CD14-positive monocyte (primary cell): Measurements from ENCODE around the gene EMILIN1. TPM values are rescaled to one million over a fixed set of nuclear protein-coding genes. Genes with fewer than 3 reads are reported as not detected.

Source experiments
- DNase-seq, 3 donors: peaks; one replicate each; pipeline ENCODE4 v3.0.0-alpha.2; 2011 to 2022
- H2AFZ ChIP-seq: 2 replicates; pipeline ENCODE4 v1.6.0; 2012; ENCODE audit warnings: mild to moderate bottlenecking, low read depth, low read length, inconsistent platforms; ENCODE audit not compliant: insufficient read depth, poor library complexity, severe bottlenecking
- H3K27ac ChIP-seq, 2 donors: 1 replicate in 1 of 2; 2 replicates in 1 of 2; pipeline ENCODE4 v1.5.1; 2012 to 2013; ENCODE audit warnings: low read length in 2 of 2, control low read depth in 1 of 2, inconsistent platforms in 1 of 2, low read depth in 1 of 2, mild to moderate bottlenecking in 1 of 2
- H3K27me3 ChIP-seq, 2 donors: one replicate each; pipeline versions ENCODE4 v1.6.0 to v1.6.1; 2011 to 2013; ENCODE audit warnings: low read length in 2 of 2; ENCODE audit not compliant: control insufficient read depth in 2 of 2, insufficient read depth in 2 of 2
- H3K36me3 ChIP-seq, 2 donors: replicated peaks in 1 of 2; 1 replicate in 1 of 2; 2 replicates in 1 of 2; pipeline versions ENCODE4 v1.5.1 to v1.6.1; 2012 to 2013; ENCODE audit warnings: low read length in 2 of 2, control low read depth in 1 of 2, inconsistent platforms in 1 of 2, mild to moderate bottlenecking in 1 of 2; ENCODE audit not compliant: insufficient read depth in 2 of 2, control insufficient read depth in 1 of 2
- H3K4me1 ChIP-seq, 2 donors: 1 replicate in 1 of 2; 2 replicates in 1 of 2; pipeline versions ENCODE4 v1.5.1 to v1.6.1; 2012 to 2013; ENCODE audit warnings: low read length in 2 of 2, control low read depth in 1 of 2, inconsistent platforms in 1 of 2, mild to moderate bottlenecking in 1 of 2, moderate library complexity in 1 of 2; ENCODE audit not compliant: insufficient read depth in 2 of 2, control insufficient read depth in 1 of 2
- H3K4me2 ChIP-seq: replicated peaks from 2 replicates; pipeline ENCODE3; 2012; ENCODE audit warnings: low read length, moderate library complexity, mild to moderate bottlenecking; ENCODE audit not compliant: poor library complexity, severe bottlenecking; ENCODE audit errors: extremely low read depth
- H3K4me3 ChIP-seq, 3 experiments: fragments of 200-600 bp in 1 of 3; sonication (generic) in 1 of 3; replicated peaks in 1 of 3; 1 replicate in 2 of 3; 2 replicates in 1 of 3; pipeline ENCODE4 v1.5.1; 2011 to 2013; ENCODE audit warnings: low read length in 3 of 3, mild to moderate bottlenecking in 3 of 3, control low read depth in 2 of 3, low read depth in 2 of 3, inconsistent platforms in 1 of 3, moderate library complexity in 1 of 3
- H3K79me2 ChIP-seq: 2 replicates; pipeline ENCODE4 v1.6.0; 2012; ENCODE audit warnings: mild to moderate bottlenecking, control low read depth, inconsistent platforms, low read length, moderate library complexity; ENCODE audit not compliant: insufficient read depth
- H3K9ac ChIP-seq: 2 replicates; pipeline ENCODE4 v1.6.0; 2017; ENCODE audit warnings: low read length, mild to moderate bottlenecking; ENCODE audit not compliant: insufficient read depth, poor library complexity, severe bottlenecking
- H3K9me3 ChIP-seq, 2 donors: replicated peaks in 1 of 2; 1 replicate in 1 of 2; 2 replicates in 1 of 2; pipeline versions ENCODE4 v1.5.1 to v1.6.1; 2012 to 2013; ENCODE audit warnings: low read length in 2 of 2, control low read depth in 1 of 2; ENCODE audit not compliant: control insufficient read depth in 1 of 2, insufficient read depth in 1 of 2
- H4K20me1 ChIP-seq: 2 replicates; pipeline ENCODE4 v1.6.0; 2012; ENCODE audit warnings: mild to moderate bottlenecking, low read length, control low read depth, moderate library complexity; ENCODE audit not compliant: insufficient read depth
- H3K27ac Mint-ChIP-seq, 7 donors: one replicate each; pipeline ENCODE4 v1.8.0; 2020; ENCODE audit warnings: mild to moderate bottlenecking in 7 of 7, mixed read lengths in 7 of 7, moderate library complexity in 6 of 7, inconsistent platforms in 2 of 7
- H3K27me3 Mint-ChIP-seq, 3 donors: one replicate each; pipeline ENCODE4 v1.8.0; 2021 to 2022; ENCODE audit warnings: low read depth in 3 of 3, mild to moderate bottlenecking in 3 of 3, mixed read lengths in 3 of 3, moderate library complexity in 3 of 3, inconsistent platforms in 1 of 3
- H3K36me3 Mint-ChIP-seq, 2 donors: one replicate each; pipeline ENCODE4 v1.8.0; 2020; ENCODE audit warnings: mixed read lengths in 2 of 2, inconsistent platforms in 1 of 2, mild to moderate bottlenecking in 1 of 2
- H3K4me1 Mint-ChIP-seq: one replicate; pipeline ENCODE4 v1.8.0; 2020; ENCODE audit warnings: mild to moderate bottlenecking, mixed read lengths
- H3K4me3 Mint-ChIP-seq, 2 donors: one replicate each; pipeline ENCODE4 v1.8.0; 2020; ENCODE audit warnings: mild to moderate bottlenecking in 2 of 2, mixed read lengths in 2 of 2, moderate library complexity in 1 of 2
- H3K9me3 Mint-ChIP-seq, 7 donors: one replicate each; pipeline ENCODE4 v1.8.0; 2020 to 2022; ENCODE audit warnings: mixed read lengths in 7 of 7, mild to moderate bottlenecking in 6 of 7, moderate library complexity in 6 of 7, inconsistent platforms in 2 of 7
- CTCF ChIP-seq: fragments of 200-600 bp; IDR thresholded peaks from one replicate; pipeline ENCODE4 v1.8.0; 2022; ENCODE audit warnings: antibody characterized with exemption, mild to moderate bottlenecking
- WGBS: methylation state at CpG from one replicate; pipeline ENCODE4 v1.1.5; 2013; ENCODE audit warnings: missing lambda C conversion rate; ENCODE audit not compliant: insufficient coverage; 5-methylcytosine and 5-hydroxymethylcytosine counted together
- intact Hi-C, 2 donors: fragments of 100-400 bp; cut with micrococcal nuclease; formaldehyde crosslinking; loops; one replicate each; pipeline versions ENCODE4 v1.15.0 to v1.15.1; 2023
- polyA plus RNA-seq, 3 donors: library from polyadenylated mRNA; depleted of rRNA in 1 of 3; unstranded in 2 of 3; stranded (reverse) in 1 of 3; fragments of 300-500 nt in 2 of 3; fragments of >200 nt in 1 of 3; fragmentation: Illumina TruSeq in 2 of 3; gene quantifications; 1 replicate in 2 of 3; 2 replicates in 1 of 3; pipeline ENCODE4 v1.2.3, GENCODE V29; 2012 to 2021

The EMILIN1 gene
- polyA plus RNA-seq, 3 donors: 0.43 to 1.0 (median 0.44) TPM

- peaks cover 12 to 29% of the 10 kb centered on the region in 2 donors for H3K27me3 ChIP-seq
- H3K9me3 ChIP-seq: no peaks in the 10 kb centered on the region
- no peaks in the 10 kb centered on the region for H4K20me1 ChIP-seq
- Mint-ChIP-seq H3K27ac (peak overlapping the region in 1 of 7 donors; percentile 30), H3K4me3 (no peak overlapping the region), H3K36me3 (peaks cover 3 to 4% of the 10 kb centered on the region in 2 donors), H3K4me1 (peaks cover 12% of the 10 kb centered on the region), H3K9me3 (peaks cover 0 to 7% (median 5%) of the 10 kb centered on the region in 7 donors), H3K27me3 (peaks cover 24 to 30% (median 26%) of the 10 kb centered on the region in 3 donors)
- no peak overlapping the region for H3K27ac ChIP-seq
- 90% methylated on average over 2 of the region's 2 CpGs for WGBS
- no peaks in the 10 kb centered on the region for H3K36me3 ChIP-seq
- no peak overlapping the region for H3K9ac ChIP-seq
- no peak for DNase-seq
- H2AFZ ChIP-seq: no peak overlapping the region
- no peaks in the 10 kb centered on the region for H3K79me2 ChIP-seq
- H3K4me1 ChIP-seq: peaks cover 9 to 14% of the 10 kb centered on the region in 2 donors
- no peak for TF ChIP-seq CTCF
- intact Hi-C loops: no loop called here
- no peak overlapping the region for H3K4me2 ChIP-seq
- no peak overlapping the region for H3K4me3 ChIP-seq
Measured at GRCh38 chr2:27115519-27115918, 37.1 kb downstream of the EMILIN1 start.

- Histone ChIP-seq H3K4me1 (peaks cover 27 to 31% of the 10 kb centered on the region in 2 donors), H3K4me3 (peak overlapping the region in 1 of 3 experiments; percentile 72), H3K9ac (no peak overlapping the region), H4K20me1 (no peaks in the 10 kb centered on the region), H3K79me2 (no peaks in the 10 kb centered on the region), H2AFZ (peak overlapping the region; percentile 78), H3K4me2 (peak overlapping the region; percentile 79), H3K9me3 (no peaks in the 10 kb centered on the region), H3K27me3 (peaks cover 12 to 29% of the 10 kb centered on the region in 2 donors), H3K27ac (no peak overlapping the region), H3K36me3 (no peaks in the 10 kb centered on the region)
- intact Hi-C loops: no loop called here
- H3K27me3 Mint-ChIP-seq: peaks cover 26 to 30% (median 27%) of the 10 kb centered on the region in 3 donors
- H3K4me3 Mint-ChIP-seq: peak overlapping the region; percentile 48 to 80
- H3K4me1 Mint-ChIP-seq: peaks cover 28% of the 10 kb centered on the region
- WGBS: 38% methylated on average over 9 of the region's 14 CpGs
- peaks cover 0 to 7% (median 5%) of the 10 kb centered on the region in 7 donors for H3K9me3 Mint-ChIP-seq
- no peak for TF ChIP-seq CTCF
- DNase-seq: no peak
- peaks cover 3 to 4% of the 10 kb centered on the region in 2 donors for H3K36me3 Mint-ChIP-seq
- no peak overlapping the region for H3K27ac Mint-ChIP-seq
Measured at GRCh38 chr2:27117995-27118524, 39.6 kb downstream of the EMILIN1 start.
